Brain pericyte (primary cell): Measurements from ENCODE around the gene NMNAT2.

Source experiments
- DNase-seq: peaks from one replicate; pipeline ENCODE4 v3.0.0-alpha.2; 2012; ENCODE audit warnings: low read depth, low spot score

The NMNAT2 gene

DNA sequence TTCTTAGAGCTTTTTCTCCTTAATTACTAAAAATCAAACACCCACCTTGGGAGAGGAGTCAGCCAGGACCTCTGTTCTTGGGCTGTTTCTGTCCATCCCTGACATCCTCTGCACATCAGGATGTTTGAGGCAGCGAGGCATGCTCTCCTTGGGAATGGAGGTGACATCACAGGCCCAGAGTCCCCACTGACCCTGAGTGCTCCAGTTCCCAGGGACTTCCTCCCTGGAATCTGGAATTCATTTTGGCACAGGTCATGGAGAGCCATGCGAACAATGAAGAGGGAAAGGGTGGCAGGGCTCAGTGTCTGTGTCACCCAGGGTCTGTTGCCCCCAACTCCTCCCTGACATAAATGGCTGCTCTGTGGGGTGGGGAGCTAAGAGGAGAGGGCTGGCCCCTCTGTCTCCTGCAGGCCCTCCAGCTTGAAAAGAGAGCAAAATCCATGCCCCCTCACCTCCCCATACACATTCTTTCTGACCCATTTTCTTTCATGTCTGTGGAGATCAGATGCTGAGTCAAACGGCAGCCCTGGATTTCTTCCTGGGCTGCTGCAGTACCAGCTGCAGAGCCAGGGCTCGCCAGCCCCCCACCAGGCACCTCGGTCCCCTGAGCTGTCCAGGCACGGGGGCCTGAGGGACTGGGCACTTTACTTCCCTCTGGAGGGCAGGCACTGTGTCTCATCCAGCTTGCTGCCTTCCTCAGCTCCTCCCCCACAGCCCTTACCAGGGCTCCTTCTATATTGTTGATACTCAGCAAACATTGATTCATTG lies 102.0 kb downstream of the NMNAT2 start:
- no peak for DNase-seq

DNA sequence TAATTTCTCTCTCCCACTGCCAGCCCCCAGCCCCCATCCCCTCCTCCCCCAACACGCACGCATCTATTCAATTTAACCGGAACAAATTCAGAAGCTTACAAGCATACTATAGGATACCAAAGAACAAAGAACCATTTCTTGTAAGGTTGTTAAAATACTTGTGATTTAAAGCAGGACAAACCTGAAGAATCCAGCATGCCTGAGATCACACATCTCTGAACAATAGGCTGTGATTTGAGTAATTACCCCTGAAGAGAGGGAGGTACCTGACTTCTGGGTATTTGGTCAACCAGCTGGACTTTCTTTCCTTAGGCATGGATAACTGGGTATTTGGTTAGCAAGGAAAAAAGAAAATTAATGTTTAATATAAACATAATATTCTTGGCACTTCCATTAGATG lies 105.1 kb downstream of the NMNAT2 start:
- DNase-seq, result no peak

DNA sequence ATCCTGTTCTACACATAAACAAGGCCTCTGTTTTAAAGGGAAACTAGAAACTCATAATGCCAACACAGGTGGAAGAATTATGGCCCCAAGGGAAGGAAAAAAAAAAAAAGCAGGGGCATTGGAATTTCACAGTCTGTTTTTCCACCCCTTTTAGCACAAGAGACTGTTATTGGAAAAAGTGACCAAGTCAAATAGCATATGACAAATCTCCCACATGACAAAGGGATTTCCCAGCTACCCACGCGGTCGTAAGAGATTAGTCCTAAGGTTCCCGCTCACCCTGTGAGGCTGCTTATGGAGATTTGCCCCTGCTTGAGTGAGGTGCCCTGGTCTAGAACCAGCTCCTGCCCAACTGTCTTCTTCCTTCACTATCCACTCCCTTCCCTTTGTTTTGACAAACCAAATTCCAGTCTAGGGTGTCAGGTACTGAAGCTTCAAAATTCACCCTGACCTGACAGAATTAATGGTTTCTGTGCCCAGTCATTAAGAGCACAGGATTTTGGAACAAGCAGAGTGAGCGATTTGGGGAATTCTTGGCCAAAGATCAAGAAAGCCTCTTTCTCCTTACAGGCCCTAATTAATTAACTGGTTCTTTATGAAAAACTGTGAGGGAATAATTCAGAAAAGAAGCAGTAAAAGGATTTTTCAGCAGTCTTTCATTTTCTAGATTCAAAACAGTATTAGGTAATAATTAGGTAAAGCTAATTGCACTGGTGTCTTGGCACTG lies 107.3 kb downstream of the NMNAT2 start:
- DNase-seq, result no peak

DNA sequence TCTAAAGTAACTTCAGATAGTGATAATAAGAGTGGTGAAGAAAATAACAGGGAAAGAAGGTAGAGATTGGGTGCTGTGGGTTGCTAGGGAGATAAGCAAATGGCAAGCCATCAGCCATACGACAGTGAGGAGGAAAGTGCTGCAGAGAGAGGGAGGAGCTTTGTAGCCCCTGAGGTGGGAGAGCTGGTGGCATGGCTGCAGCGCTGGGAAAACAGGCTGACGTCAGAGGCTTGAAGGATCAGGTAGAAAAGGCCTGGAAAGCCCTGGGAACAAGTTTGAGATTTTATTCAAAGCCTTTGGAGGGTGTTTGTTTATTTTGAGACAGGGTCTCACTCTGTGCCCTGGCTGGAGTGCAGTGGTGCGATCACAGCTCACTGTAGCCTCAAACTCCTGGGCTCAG lies 109.5 kb downstream of the NMNAT2 start:
- DNase-seq, result no peak

DNA sequence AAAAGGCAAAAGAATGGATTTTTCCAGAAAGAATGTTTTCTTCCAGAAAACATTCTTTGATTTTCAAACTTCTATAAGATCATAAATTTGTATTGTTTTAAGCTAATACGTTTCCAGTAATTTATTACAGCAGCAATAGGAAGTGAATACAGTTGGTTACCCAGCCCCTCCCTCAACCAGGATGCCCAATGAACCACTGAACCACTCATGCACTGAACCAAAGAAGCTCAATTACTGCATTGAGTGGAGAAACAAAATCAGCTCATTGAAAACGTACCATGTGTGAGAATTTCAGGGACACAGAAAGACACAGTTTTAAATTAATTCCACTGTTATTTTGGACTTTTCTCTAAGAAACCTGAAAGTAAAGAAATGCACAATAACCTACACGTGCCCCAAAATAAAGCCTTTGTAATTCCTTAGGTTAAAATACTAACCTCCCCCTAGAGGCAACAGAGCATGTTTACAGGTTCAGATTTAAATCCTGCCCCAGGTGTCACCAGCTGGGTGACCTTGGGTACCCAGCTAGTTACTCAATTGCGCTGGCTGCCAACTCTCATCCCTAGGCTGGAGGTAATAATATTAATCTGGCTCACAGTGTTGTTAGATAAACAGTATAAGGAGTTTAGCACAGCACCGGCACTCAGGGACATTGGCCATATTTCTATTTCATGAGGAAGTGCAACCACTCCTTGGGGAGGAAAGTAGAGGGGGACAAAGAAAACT lies 111.7 kb downstream of the NMNAT2 start:
- DNase-seq, result no peak

DNA sequence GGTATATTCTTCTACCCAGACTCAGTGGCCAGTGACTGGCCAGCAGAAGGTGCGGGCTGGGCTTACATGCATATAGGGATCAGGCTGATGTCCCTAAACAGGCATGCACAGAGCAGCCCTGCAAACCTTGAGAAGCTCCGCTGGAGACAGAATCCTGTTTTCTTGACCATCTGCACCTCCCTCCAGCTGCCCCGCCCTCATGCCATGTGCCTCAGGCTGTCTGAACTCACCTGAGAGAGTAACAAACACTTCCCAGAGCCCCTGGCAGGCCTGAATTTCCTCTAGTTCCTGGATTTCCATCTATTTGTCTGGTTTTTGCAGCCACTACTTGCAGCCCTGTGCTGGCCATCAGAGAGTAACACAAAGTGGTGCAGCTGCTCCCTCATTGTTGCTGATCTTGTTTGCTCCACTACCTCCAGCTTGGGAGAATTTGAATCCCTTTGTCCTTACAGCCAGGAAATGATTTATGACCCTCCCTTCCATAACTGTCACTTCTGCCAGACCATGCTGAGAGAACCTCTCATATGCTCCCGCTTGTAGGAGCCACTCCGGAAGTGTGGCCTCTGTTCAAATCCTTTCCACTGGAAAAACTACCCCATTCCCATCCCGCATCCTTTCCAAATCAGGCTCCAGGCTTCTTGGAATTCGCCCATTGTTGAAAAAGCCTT lies 113.6 kb downstream of the NMNAT2 start:
- DNase-seq, result no peak

DNA sequence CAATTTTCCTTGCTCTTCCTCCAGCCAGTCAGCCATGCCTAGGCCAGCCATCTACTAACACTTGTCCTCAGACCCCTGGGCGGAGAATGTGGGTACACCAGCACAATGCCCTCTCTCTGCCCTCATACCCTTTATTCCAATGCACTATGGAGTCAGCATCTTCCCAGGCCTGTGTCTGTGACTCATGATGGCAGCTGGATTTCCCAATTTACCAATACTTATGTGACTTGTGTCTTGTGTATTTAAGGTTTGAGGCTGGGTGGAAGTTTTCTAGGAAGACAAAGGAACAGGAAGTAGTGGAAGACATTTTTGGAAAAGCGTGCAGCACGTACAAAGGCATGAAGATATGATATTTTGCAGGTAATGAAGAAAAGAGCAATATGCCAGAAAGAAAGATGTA lies 114.3 kb downstream of the NMNAT2 start:
- no peak for DNase-seq

DNA sequence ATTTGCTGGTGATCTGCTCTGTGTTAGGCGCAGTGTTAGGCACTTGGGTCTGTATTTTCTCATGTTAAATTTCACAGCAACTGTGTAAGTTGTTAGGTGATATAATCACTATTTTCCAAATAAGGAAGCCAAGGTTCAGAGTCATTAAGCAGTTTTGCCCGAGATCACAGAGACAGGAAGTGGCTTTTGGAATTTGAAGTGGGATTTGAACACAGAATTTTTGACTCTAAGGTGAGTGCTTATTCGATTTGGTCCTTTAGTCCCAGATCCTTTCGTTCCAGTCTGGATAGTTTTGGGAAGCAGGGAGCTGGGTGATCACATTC lies 114.9 kb downstream of the NMNAT2 start:
- DNase-seq, result no peak

DNA sequence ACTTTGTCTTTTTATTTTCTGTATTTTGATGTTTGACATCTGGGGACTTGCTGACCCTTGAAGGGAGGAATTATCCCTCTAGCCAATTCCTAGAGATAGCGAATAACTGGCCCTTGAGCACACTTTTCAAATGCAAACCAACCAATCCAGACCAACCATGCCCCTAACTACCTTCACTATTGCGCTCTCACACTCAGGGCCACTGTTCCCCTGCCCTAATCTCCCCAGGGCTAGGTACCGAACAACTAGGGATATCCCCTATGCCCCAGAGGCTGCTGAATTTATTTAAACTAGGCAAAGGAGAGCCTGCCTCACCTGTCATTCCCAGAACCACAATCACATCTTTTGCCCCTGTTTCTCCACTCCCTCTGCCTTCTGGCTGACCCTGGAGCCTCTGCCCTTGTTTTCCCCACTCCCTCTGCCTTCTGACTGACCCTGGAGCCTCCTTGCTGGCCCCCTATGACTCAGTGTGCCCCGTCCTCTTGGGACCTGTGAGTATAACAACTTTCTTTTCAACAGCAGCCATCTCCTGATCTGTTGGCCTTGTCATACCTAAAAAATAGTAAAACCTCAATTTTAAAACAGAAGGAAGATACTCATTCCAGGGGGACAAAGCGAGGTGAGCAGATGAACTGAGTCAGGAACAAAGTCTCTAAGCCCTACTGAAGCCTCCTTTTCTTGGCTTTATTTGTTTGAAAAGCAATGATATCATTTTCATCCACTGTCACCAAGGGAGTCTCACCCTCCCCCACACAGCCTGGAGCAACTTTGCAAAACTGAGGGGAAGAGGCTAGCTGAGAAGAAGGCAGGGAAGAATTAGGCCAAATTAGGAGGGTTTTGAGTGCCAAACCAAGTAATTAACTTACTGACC lies 115.5 kb downstream of the NMNAT2 start:
- no peak for DNase-seq

DNA sequence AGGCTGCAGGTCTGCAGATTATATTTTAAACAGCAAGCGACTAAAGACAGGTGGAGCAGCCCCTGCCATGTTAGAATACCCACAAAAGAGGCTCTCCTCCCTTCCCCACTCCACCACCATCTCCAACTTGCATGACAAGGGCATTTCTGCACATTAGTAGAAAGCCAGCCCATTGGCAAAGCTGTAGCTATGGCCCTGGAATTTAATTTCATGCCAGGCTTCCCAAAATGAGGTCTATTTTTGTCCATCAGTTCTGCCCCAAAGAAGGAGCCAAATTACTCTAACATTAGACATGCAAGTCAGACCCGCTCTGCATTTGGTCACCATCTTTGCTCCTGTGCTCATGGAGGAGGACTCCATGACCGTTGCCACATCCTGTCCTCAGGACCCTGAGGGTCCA lies 116.9 kb downstream of the NMNAT2 start:
- no peak for DNase-seq

DNA sequence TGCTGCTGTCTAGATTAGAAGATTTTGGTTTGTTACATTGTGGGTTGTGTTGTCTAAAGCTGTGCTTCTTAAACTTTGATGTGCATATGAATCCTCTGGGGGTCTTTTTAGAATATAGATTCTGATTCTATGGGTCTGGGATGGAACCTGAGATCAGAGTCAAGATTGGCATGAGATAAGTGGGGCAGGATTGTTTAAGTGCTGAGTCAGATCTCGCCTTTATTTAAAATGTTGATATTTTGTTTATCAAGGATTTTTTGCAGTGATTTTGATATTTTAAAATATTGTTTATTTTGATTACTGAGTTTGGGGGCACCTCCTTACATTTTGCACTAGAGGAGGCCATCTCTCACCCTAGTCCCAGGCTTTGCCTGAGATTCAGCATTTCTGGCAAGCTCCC lies 117.4 kb downstream of the NMNAT2 start:
- DNase-seq, result no peak

DNA sequence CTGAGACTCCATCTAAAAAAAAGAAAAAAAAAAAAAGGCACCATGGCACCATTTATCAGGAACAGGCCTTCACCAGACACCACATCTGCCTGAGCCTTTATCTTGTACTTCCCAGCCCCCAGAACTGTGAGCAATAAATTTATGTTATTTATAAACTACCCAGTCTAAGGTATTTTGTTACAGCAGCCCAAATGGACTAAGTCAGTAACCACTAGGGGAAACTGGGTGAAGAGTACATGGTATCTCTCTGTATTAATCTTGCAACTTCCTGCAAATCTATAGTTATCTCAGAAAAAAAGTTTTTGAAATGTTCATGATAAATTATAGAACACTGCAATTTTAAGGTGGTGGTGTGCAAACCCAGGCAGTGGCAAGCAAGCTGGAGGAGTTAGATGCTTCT lies 117.8 kb downstream of the NMNAT2 start:
- no peak for DNase-seq

DNA sequence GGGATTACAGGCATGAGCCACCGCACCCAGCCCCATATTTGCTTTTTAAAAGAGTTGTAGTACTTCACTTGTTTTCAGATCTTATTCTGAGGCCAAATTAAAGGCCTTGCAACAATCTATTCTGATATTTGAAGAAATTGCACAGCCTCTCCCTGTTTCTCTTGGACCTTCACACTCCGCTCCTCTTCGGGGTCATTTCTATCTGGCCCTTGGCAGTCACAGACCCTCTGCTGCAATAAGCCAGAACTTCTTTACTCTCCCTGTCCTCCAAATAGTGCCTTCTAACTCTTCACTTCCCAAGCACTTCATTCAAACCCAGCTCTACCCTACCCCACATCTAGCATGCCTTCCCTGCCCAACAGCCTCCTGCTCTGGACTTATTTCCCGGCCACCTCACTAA lies 121.4 kb downstream of the NMNAT2 start:
- no peak for DNase-seq

DNA sequence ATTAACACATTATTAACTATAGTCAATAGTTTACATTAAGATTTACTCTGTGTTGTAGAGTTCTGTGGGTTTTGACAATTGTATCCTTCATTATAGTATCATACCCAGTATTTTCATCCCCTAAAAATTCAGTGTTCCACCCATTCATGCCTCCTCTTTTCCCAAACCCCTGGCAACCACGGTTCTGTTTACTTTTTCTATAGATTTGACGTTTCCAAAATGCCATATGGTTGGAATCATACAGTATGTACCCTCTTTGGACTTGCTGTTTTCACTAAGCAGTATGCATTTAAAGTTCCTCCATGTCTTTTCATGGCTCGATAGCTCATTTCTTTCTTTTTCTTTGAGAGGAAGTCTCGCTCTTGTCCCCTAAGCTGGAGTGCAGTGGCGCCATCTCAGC lies 122.7 kb downstream of the NMNAT2 start:
- DNase-seq, result no peak

DNA sequence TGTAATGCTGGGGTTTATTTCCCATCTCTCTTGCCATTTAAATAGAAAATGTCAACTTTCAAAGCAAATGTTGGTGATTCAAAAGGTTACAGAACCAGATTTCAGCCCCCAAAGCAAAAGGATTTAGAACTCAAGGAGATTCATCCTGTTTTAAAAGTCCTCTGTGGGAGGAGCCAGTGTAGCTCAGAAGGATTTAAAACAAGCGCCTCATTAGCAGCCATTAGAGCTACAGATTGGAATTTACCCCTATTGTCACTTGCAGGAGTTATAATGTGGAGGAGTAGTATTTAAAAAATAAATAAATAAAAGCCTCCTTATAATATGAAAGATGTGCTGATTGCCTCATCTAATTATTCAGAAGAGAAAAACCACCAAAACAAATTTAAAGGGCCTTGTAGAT lies 124.3 kb downstream of the NMNAT2 start:
- no peak for DNase-seq

DNA sequence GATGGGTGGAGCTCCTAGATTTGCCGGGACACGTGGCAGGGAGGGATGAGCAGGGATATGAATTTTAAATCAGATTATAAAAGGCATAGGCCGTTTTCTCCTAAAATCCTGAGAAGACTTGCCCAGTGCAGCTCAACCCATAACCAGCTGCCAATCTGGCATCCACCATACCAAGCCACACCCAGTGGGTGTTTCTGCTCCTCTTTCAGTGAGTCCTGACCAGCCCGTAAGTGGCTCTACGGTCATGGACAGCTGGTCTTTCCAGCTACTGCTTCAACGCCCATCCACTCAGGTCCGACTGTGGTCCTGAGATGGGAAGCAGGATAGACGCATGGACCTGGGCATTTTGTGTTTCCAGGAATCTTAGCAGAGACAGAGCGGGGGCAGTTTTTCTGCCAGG lies 124.9 kb downstream of the NMNAT2 start:
- DNase-seq, result no peak

DNA sequence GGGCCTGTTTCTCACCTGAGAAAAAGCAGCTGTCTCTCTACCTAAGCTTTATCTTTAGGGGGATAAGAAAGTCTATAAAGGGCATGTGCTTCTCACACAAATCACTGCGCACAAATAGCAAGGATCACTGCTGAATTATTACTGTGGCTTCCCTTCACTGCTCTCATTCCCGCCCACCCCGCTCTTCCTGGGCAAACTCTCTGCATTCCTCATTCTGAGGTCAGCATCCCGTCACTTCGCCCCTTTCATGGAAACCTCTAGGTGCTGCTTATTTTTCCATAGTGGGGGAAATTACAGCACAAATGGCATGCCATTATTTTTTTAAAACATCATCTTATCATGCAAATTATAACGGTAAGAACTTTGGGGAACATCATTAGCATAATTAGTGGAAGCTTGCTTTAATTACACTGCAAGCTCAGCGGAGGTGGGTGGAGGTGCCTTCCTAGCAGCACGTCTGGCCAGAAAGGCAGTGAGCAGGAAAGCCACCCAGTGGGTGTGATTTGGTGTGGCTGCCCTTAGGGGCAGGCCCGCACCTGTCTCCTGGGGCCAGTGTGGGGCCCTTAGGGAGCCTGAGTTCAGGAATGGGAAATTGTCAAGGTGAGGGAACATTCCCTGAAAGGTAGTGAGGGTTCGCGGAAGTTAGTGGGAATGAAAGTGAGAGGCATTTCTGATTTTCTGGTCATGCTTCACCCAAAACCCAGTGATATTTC lies 126.2 kb downstream of the NMNAT2 start:
- no peak for DNase-seq

DNA sequence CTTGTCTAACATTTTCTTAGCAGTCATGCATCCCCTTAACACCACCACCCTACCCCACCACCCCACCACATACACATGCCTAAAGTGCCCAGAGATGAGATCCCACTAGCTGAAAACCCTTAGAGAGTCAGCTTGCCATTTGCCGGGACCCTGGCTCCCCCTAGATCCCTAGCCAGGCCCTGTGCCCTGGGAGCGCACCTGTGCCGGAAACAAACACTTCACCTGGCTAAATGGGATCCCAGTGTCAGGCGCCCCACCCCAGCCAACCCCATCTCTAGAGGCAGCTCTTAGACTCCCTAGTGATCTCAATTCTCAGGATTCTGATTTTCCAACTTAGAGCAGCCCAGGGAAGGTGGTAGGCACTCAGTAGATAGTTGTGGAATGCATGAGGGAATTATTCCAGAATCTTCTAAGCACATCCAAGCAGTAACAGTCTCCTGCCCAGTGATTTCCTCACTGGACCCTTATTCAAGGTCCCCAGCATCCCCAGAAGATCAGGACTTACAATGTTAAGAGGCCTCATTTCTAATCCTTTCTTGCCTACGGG lies 126.9 kb downstream of the NMNAT2 start:
- no peak for DNase-seq

DNA sequence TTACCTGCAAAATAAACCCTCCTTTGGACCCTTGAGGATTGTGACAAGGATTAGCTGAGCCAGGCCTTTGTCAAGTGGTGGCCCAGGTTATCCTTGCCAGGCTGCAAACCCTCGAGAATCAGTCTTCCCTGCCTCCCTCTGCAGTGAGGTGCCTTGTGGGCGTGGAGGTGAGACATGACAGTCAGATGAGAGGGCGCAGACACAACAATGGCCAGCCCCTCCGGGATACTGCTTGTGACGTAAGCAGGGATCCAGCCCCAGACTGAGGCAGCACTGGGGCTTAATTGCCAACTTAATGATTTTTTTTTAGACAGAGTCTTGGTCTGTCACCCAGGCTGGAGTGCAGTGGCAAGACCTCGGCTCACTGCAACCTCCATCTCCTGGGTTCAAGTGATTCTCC lies 127.6 kb downstream of the NMNAT2 start:
- DNase-seq, result no peak

DNA sequence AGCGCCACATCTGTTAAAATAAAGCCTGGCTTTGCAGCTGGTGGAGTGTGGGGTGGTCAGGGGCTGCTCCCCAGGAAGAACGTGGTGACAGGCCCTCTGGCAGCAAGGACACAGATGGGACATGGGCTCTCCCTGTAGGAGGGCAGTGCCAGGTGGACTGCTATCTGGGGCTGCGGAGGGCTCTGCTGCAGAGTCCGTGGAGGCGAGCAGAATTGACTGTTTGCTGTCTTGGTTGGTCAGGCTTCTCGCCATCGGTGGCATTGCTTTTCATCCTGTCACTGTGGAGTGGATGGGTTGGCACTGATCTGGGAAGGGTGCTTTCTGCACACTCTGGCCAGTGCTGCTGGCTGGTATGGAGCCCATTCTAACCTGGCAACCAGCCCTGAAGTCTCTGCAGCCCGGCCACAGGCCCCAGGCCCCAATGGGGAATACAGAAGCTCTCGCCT lies 129.1 kb downstream of the NMNAT2 start:
- no peak for DNase-seq
